ENCODE measurements around the gene CRISP2. TPM values are rescaled to one million over a fixed set of nuclear protein-coding genes. Genes with fewer than 3 reads are reported as not detected.

CRISP2 gene
- polyA plus RNA-seq, 1 donor from 2014 or later = not detected

DNA sequence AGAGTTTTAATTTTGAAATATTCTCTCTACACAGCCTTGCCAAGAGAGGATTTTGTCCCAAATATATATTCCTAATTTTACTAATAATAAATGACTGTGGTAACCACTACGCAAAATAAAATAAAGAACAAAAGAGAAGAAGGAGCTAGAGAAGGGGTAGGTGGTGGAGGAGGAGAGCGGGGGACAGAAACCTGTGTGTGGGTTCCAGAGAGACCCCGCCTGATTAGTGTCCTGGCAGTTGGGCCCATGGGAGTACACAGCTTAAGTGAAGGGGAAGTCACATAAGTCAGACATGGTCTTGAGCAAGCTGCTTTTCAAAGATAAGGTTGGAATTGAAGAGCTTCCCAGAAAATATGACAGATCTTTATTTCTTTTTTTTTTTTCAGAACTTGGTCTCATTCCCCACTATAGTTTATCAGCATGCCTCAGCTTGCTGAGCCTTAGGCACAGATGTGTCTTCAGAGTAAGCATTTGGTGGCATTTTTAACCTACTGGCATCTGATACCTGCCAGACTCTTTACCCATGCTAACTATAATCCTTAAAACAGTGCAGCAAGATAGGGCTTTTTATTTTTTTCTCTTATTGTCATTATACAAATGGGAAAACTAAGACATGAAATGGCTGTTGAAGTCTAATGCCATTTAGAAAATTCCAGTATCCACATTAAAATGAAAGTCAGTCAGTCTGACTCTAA is 67.1 kb downstream of the CRISP2 start:
- Histone ChIP-seq H3K9ac (ENCODE audit: low read length) (no peak overlapping the region), H2AFZ (ENCODE audit: low read depth, low read length) (no peak overlapping the region)

DNA sequence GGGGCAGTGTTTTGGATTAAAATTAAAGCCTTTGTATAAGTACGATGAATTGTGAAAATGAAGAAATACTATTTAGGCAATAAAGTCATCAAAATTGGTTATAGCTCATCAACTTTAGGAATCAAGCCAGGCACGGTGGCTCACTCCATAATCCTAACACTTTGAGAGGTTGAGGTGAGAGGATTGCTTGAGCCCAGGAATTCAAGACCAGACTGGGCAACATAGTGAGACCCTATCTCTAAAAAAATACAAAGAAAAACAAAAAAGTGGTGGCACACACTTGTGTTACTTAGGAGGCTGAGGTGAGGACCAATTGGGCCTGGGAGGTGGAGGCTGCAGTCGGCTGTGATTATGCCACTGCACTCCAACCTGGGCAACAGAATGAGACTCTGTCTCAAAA is 68.2 kb downstream of the CRISP2 start:
- no peak overlapping the region for H3K4me2 ChIP-seq (ENCODE audit: low read length)
- H3K79me2 ChIP-seq (replicated peaks; ENCODE audit: insufficient read depth, low read length) = no peaks in the 10 kb centered on the region
- no peaks in the 10 kb centered on the region for H4K20me1 ChIP-seq (ENCODE audit: insufficient read depth)
- no peak overlapping the region for H3K27ac ChIP-seq (ENCODE audit: low read length)
- H3F3A ChIP-seq (ENCODE audit: insufficient read depth, low read length, poor library complexity, severe bottlenecking) = no peaks in the 10 kb centered on the region
- H3K9ac ChIP-seq (ENCODE audit: low read length) = no peak overlapping the region
- no peak overlapping the region for H2AFZ ChIP-seq (ENCODE audit: low read depth, low read length)
- H3K4me3 ChIP-seq (ENCODE audit: low read length) = no peak overlapping the region
- no peaks in the 10 kb centered on the region for H3K9me2 ChIP-seq (ENCODE audit: insufficient read depth, low read length)
- no peaks in the 10 kb centered on the region for H3K9me3 ChIP-seq (ENCODE audit: low read length)
- H3K36me3 ChIP-seq (ENCODE audit: insufficient read depth, low read length) = no peaks in the 10 kb centered on the region
- no peaks in the 10 kb centered on the region for H3K27me3 ChIP-seq (ENCODE audit: insufficient read depth, low read depth, low read length)
- no peak for TF ChIP-seq EP300 (conservative IDR thresholded peaks at IDR 0.05; ENCODE audit: poor library complexity, severe bottlenecking)

More for the DNA sequence above, 67.1 kb downstream of the CRISP2 start:
- H3K27me3 ChIP-seq (ENCODE audit: insufficient read depth, low read depth, low read length) = no peaks in the 10 kb centered on the region
- H4K20me1 ChIP-seq (ENCODE audit: insufficient read depth) = no peaks in the 10 kb centered on the region
- no peak overlapping the region for H3K27ac ChIP-seq (ENCODE audit: low read length)
- H3K4me2 ChIP-seq (ENCODE audit: low read length) = no peak overlapping the region
- no peaks in the 10 kb centered on the region for H3F3A ChIP-seq (ENCODE audit: insufficient read depth, low read length, poor library complexity, severe bottlenecking)
- no peaks in the 10 kb centered on the region for H3K79me2 ChIP-seq (replicated peaks; ENCODE audit: insufficient read depth, low read length)
- H3K9me3 ChIP-seq (ENCODE audit: low read length) = no peaks in the 10 kb centered on the region
- no peaks in the 10 kb centered on the region for H3K9me2 ChIP-seq (ENCODE audit: insufficient read depth, low read length)
- H3K36me3 ChIP-seq (ENCODE audit: insufficient read depth, low read length) = no peaks in the 10 kb centered on the region
- no peak overlapping the region for H3K4me3 ChIP-seq (ENCODE audit: low read length)
- TF ChIP-seq, protein P1, sequence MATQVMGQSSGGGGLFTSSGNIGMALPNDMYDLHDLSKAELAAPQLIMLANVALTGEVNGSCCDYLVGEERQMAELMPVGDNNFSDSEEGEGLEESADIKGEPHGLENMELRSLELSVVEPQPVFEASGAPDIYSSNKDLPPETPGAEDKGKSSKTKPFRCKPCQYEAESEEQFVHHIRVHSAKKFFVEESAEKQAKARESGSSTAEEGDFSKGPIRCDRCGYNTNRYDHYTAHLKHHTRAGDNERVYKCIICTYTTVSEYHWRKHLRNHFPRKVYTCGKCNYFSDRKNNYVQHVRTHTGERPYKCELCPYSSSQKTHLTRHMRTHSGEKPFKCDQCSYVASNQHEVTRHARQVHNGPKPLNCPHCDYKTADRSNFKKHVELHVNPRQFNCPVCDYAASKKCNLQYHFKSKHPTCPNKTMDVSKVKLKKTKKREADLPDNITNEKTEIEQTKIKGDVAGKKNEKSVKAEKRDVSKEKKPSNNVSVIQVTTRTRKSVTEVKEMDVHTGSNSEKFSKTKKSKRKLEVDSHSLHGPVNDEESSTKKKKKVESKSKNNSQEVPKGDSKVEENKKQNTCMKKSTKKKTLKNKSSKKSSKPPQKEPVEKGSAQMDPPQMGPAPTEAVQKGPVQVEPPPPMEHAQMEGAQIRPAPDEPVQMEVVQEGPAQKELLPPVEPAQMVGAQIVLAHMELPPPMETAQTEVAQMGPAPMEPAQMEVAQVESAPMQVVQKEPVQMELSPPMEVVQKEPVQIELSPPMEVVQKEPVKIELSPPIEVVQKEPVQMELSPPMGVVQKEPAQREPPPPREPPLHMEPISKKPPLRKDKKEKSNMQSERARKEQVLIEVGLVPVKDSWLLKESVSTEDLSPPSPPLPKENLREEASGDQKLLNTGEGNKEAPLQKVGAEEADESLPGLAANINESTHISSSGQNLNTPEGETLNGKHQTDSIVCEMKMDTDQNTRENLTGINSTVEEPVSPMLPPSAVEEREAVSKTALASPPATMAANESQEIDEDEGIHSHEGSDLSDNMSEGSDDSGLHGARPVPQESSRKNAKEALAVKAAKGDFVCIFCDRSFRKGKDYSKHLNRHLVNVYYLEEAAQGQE (IDR thresholded peaks at IDR 0.05; ENCODE audit: borderline replicate concordance) = no peak
- TF ChIP-seq POLR2AphosphoS5 (IDR thresholded peaks at IDR 0.05) (no peak), EZH2 (IDR thresholded peaks at IDR 0.05; ENCODE audit: borderline replicate concordance, insufficient read depth, low read length, poor library complexity, severe bottlenecking) (no peak), RAD21 (conservative IDR thresholded peaks at IDR 0.05) (no peak), EP300 (conservative IDR thresholded peaks at IDR 0.05; ENCODE audit: poor library complexity, severe bottlenecking) (no peak), TAF1 (IDR thresholded peaks at IDR 0.05; ENCODE audit: low read depth) (no peak), MXI1 (conservative IDR thresholded peaks at IDR 0.05; ENCODE audit: poor library complexity, severe bottlenecking) (no peak), SMC3 (conservative IDR thresholded peaks at IDR 0.05; ENCODE audit: poor library complexity) (no peak)
- TF ChIP-seq, protein P2, sequence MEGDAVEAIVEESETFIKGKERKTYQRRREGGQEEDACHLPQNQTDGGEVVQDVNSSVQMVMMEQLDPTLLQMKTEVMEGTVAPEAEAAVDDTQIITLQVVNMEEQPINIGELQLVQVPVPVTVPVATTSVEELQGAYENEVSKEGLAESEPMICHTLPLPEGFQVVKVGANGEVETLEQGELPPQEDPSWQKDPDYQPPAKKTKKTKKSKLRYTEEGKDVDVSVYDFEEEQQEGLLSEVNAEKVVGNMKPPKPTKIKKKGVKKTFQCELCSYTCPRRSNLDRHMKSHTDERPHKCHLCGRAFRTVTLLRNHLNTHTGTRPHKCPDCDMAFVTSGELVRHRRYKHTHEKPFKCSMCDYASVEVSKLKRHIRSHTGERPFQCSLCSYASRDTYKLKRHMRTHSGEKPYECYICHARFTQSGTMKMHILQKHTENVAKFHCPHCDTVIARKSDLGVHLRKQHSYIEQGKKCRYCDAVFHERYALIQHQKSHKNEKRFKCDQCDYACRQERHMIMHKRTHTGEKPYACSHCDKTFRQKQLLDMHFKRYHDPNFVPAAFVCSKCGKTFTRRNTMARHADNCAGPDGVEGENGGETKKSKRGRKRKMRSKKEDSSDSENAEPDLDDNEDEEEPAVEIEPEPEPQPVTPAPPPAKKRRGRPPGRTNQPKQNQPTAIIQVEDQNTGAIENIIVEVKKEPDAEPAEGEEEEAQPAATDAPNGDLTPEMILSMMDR (IDR thresholded peaks at IDR 0.05; ENCODE audit: poor library complexity, severe bottlenecking) = no peak

Other genes starting within 250 kb of the CRISP2 start
- not detected in 2 replicates for gene GLYATL3, start 213.6 kb downstream of the CRISP2 start, polyA plus RNA-seq
- not detected in 2 replicates for gene C6orf141, start 162.9 kb downstream of the CRISP2 start, polyA plus RNA-seq
- not detected in 2 replicates for gene RHAG, start 76.7 kb downstream of the CRISP2 start, polyA plus RNA-seq
- not detected in 2 replicates for gene CRISP3, start 30.8 kb upstream of the CRISP2 start, polyA plus RNA-seq
- gene PGK2, start 73.7 kb upstream of the CRISP2 start, polyA plus RNA-seq = not detected in 2 replicates
- not detected in 2 replicates for gene CRISP1, start 153.0 kb upstream of the CRISP2 start, polyA plus RNA-seq